ENCODE results near the gene SLC12A1.

Gene SLC12A1

DNA sequence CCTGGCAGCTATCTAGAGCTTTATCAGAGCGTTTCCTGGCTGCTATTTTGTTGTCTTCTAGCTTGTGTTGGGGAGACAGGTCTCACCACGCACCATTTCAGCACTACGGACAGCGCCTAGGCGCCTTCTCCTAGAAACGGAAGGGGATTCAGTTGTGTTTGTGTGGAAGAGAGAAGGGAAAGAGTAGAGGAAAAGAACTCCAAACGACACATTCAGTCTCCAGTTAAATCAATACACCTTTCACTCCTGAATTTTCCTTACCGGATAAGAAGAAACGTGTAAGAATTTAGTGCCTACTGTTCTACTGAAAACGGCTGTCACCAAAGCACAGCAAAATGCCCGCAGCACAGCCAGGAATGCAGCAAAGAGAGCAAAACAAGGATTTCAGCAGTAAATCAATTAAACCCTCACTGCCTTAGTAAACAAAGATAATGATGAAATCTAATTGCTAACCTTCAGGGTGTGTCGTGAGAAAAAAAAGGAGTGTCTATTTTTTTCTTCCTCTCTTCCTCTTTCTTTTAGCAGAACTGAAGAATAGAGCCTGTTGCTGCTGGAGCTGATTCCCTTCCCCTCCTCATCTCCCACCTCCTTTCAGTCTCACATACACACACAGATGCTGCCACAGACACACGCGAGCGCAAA lies 15.0 kb upstream of the SLC12A1 start:
- peak; percentile 73; the same call in 1 of the 2 replicates for TF ChIP-seq ZFP3 (CRISPR knock-in tag; IDR thresholded peaks at IDR 0.05)
- TF ChIP-seq OSR1 (CRISPR knock-in tag; IDR thresholded peaks at IDR 0.05): no peak
- TF ChIP-seq TSHZ2 (CRISPR knock-in tag; IDR thresholded peaks at IDR 0.05): no peak
- no peak for TF ChIP-seq PPARA (CRISPR knock-in tag; IDR thresholded peaks at IDR 0.05; ENCODE audit: borderline replicate concordance)
- 0 out of 2 replicates have a peak, but pooled peaks have one; percentile 29 for TF ChIP-seq ISL1 (CRISPR knock-in tag; IDR thresholded peaks at IDR 0.05)
- TF ChIP-seq, protein P1, sequence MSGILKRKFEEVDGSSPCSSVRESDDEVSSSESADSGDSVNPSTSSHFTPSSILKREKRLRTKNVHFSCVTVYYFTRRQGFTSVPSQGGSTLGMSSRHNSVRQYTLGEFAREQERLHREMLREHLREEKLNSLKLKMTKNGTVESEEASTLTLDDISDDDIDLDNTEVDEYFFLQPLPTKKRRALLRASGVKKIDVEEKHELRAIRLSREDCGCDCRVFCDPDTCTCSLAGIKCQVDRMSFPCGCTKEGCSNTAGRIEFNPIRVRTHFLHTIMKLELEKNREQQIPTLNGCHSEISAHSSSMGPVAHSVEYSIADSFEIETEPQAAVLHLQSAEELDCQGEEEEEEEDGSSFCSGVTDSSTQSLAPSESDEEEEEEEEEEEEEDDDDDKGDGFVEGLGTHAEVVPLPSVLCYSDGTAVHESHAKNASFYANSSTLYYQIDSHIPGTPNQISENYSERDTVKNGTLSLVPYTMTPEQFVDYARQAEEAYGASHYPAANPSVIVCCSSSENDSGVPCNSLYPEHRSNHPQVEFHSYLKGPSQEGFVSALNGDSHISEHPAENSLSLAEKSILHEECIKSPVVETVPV (CRISPR knock-in tag; IDR thresholded peaks at IDR 0.05): no peak
- TF ChIP-seq ZNF8 (CRISPR knock-in tag; IDR thresholded peaks at IDR 0.05): no peak
- no peak for TF ChIP-seq ZFP30 (CRISPR knock-in tag; IDR thresholded peaks at IDR 0.05)
- TF ChIP-seq, protein P2, sequence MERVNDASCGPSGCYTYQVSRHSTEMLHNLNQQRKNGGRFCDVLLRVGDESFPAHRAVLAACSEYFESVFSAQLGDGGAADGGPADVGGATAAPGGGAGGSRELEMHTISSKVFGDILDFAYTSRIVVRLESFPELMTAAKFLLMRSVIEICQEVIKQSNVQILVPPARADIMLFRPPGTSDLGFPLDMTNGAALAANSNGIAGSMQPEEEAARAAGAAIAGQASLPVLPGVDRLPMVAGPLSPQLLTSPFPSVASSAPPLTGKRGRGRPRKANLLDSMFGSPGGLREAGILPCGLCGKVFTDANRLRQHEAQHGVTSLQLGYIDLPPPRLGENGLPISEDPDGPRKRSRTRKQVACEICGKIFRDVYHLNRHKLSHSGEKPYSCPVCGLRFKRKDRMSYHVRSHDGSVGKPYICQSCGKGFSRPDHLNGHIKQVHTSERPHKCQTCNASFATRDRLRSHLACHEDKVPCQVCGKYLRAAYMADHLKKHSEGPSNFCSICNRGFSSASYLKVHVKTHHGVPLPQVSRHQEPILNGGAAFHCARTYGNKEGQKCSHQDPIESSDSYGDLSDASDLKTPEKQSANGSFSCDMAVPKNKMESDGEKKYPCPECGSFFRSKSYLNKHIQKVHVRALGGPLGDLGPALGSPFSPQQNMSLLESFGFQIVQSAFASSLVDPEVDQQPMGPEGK (CRISPR knock-in tag; IDR thresholded peaks at IDR 0.05; ENCODE audit: borderline replicate concordance): 0 out of 2 replicates have a peak, but pooled peaks have one; percentile 26
- no peak for TF ChIP-seq POU6F1 (CRISPR knock-in tag; IDR thresholded peaks at IDR 0.05; ENCODE audit: borderline replicate concordance, low read depth)
- TF ChIP-seq ZC3H10 (CRISPR knock-in tag; IDR thresholded peaks at IDR 0.05): peak; percentile 51; the same call in 1 of the 2 replicates
- TF ChIP-seq CREB5 (CRISPR knock-in tag; IDR thresholded peaks at IDR 0.05; ENCODE audit: low read depth): no peak; the same call in 1 of the 2 replicates
- no peak for TF ChIP-seq ZNF565 (CRISPR knock-in tag; conservative IDR thresholded peaks at IDR 0.05; ENCODE audit: low read depth)
- TF ChIP-seq SNAI2 (CRISPR knock-in tag; IDR thresholded peaks at IDR 0.05): peak; percentile 94
- no peak for TF ChIP-seq GLIS3 (CRISPR knock-in tag; IDR thresholded peaks at IDR 0.05)
- TF ChIP-seq TCF4 (CRISPR knock-in tag; IDR thresholded peaks at IDR 0.05; ENCODE audit: borderline replicate concordance): no peak
- peak; percentile 88; the same call in 1 of the 2 replicates for TF ChIP-seq CSDC2 (CRISPR knock-in tag; IDR thresholded peaks at IDR 0.05)
- no peak for TF ChIP-seq BACH2 (CRISPR knock-in tag; IDR thresholded peaks at IDR 0.05; ENCODE audit: borderline replicate concordance)
- TF ChIP-seq RARB (CRISPR knock-in tag; IDR thresholded peaks at IDR 0.05): no peak
- no peak for TF ChIP-seq ESRRG (CRISPR knock-in tag; IDR thresholded peaks at IDR 0.05)
- TF ChIP-seq ZNF70 (CRISPR knock-in tag; IDR thresholded peaks at IDR 0.05): no peak
- no peak for TF ChIP-seq TOX (CRISPR knock-in tag; IDR thresholded peaks at IDR 0.05; ENCODE audit: borderline replicate concordance)
- TF ChIP-seq ARNTL (CRISPR knock-in tag; IDR thresholded peaks at IDR 0.05; ENCODE audit: borderline replicate concordance, low read depth): no peak
- peak; percentile 98 for ATAC-seq

GRCh38 chr15:48191574-48192225 lies 14.4 kb upstream of the SLC12A1 start, which contains the start of gene CTXN2:
TSS of gene CTXN2 (plus strand) at chr15:48191665. CDS start at chr15:48201301, 9,636 bp downstream.
- ATAC-seq: peak; percentile 40
- TF ChIP-seq TCF4 (CRISPR knock-in tag; IDR thresholded peaks at IDR 0.05; ENCODE audit: borderline replicate concordance) (no peak), POU6F1 (CRISPR knock-in tag; IDR thresholded peaks at IDR 0.05; ENCODE audit: borderline replicate concordance, low read depth) (no peak), TOX (CRISPR knock-in tag; IDR thresholded peaks at IDR 0.05; ENCODE audit: borderline replicate concordance) (no peak), CSDC2 (CRISPR knock-in tag; IDR thresholded peaks at IDR 0.05) (no peak), GLIS3 (CRISPR knock-in tag; IDR thresholded peaks at IDR 0.05) (no peak), BACH2 (CRISPR knock-in tag; IDR thresholded peaks at IDR 0.05; ENCODE audit: borderline replicate concordance) (no peak), OSR1 (CRISPR knock-in tag; IDR thresholded peaks at IDR 0.05) (no peak), PPARA (CRISPR knock-in tag; IDR thresholded peaks at IDR 0.05; ENCODE audit: borderline replicate concordance) (no peak)
- TF ChIP-seq, protein P2 (CRISPR knock-in tag; IDR thresholded peaks at IDR 0.05; ENCODE audit: borderline replicate concordance): no peak
